Neural cell (in vitro differentiated cells): ENCODE data around the gene HEATR1. TPM values are rescaled to one million over a fixed set of nuclear protein-coding genes. Genes with fewer than 3 reads are reported as not detected.

Experiments used
- H2AFZ ChIP-seq: fragments of 200-600, 300-800 bp; sonication (generic), shearing (Covaris generic); 2 replicates; pipeline ENCODE4 v1.6.0; 2014; ENCODE audit warnings: low read depth, mild to moderate bottlenecking, antibody characterized with exemption, low read length, moderate library complexity
- H3F3A ChIP-seq: fragments of 200-600 bp; shearing (Covaris generic); 2 replicates; pipeline ENCODE4 v1.6.1; 2016; ENCODE audit warnings: mild to moderate bottlenecking, moderate library complexity, mixed read lengths, antibody characterized with exemption, low read length; ENCODE audit not compliant: insufficient read depth, poor library complexity, severe bottlenecking
- H3K27ac ChIP-seq: fragments of 200-600, 300-800 bp; sonication (generic), shearing (Covaris generic); 2 replicates; pipeline ENCODE4 v1.5.1; 2014; ENCODE audit warnings: mild to moderate bottlenecking, low read length, moderate library complexity
- H3K27me3 ChIP-seq: fragments of 300-800, 200-600 bp; sonication (generic), shearing (Covaris generic); 2 replicates; pipeline ENCODE4 v1.6.0; 2014; ENCODE audit warnings: mild to moderate bottlenecking, low read depth, low read length, moderate library complexity; ENCODE audit not compliant: insufficient read depth
- H3K36me3 ChIP-seq: fragments of 300-800, 200-600 bp; sonication (generic), shearing (Covaris generic); 2 replicates; pipeline ENCODE4 v1.5.1; 2014; ENCODE audit warnings: mild to moderate bottlenecking, antibody characterized with exemption, low read length, moderate library complexity; ENCODE audit not compliant: insufficient read depth
- H3K4me2 ChIP-seq: fragments of 300-800, 200-600 bp; sonication (generic), shearing (Covaris generic); 2 replicates; pipeline ENCODE4 v1.6.0; 2014; ENCODE audit warnings: mild to moderate bottlenecking, low read length
- H3K4me3 ChIP-seq: fragments of 300-800, 200-600 bp; sonication (generic), shearing (Covaris generic); 2 replicates; pipeline ENCODE4 v1.5.1; 2014; ENCODE audit warnings: mild to moderate bottlenecking, low read length, moderate library complexity
- H3K79me2 ChIP-seq: fragments of 200-600 bp; shearing (Covaris generic); replicated peaks from 2 replicates; pipeline ENCODE4 v1.6.0; 2014; ENCODE audit warnings: mild to moderate bottlenecking, low read length, moderate library complexity; ENCODE audit not compliant: insufficient read depth
- H3K9ac ChIP-seq: fragments of 300-800, 200-600 bp; sonication (generic), shearing (Covaris generic); 2 replicates; pipeline ENCODE4 v1.6.1; 2016; ENCODE audit warnings: mild to moderate bottlenecking, low read length, mixed read lengths
- H3K9me2 ChIP-seq: fragments of 200-600 bp; shearing (Covaris generic); 2 replicates; pipeline ENCODE4 v1.6.1; 2016; ENCODE audit warnings: mild to moderate bottlenecking, low read length, mixed read lengths; ENCODE audit not compliant: insufficient read depth
- H3K9me3 ChIP-seq: fragments of 200-600, 300-800 bp; sonication (generic), shearing (Covaris generic); 2 replicates; pipeline ENCODE4 v1.6.1; 2016; ENCODE audit warnings: mild to moderate bottlenecking, mixed run types, low read length, moderate library complexity, mixed read lengths
- H4K20me1 ChIP-seq: fragments of 200-600 bp; shearing (Covaris generic); 2 replicates; pipeline ENCODE4 v1.6.1; 2016; ENCODE audit warnings: mild to moderate bottlenecking, mixed run types; ENCODE audit not compliant: insufficient read depth
- CTCF ChIP-seq: fragments of 450-650 bp; IDR thresholded peaks from 2 replicates; pipeline ENCODE4 v1.5.1; 2014; ENCODE audit warnings: antibody characterized with exemption, mild to moderate bottlenecking, moderate library complexity; ENCODE audit not compliant: poor library complexity, severe bottlenecking
- EP300 ChIP-seq: fragments of 450-650 bp; conservative IDR thresholded peaks from 2 replicates; pipeline ENCODE4 v1.6.1; 2014; ENCODE audit warnings: antibody characterized with exemption, mild to moderate bottlenecking, moderate library complexity; ENCODE audit not compliant: poor library complexity, severe bottlenecking
- EZH2 ChIP-seq: fragments of 200-600, 300-800 bp; shearing (Covaris generic), sonication (generic); IDR thresholded peaks from 2 replicates; pipeline ENCODE4 v1.6.1; 2014; ENCODE audit warnings: antibody characterized with exemption, low read length, borderline replicate concordance, mild to moderate bottlenecking; ENCODE audit not compliant: insufficient read depth, poor library complexity, severe bottlenecking
- MXI1 ChIP-seq: fragments of 450-650 bp; conservative IDR thresholded peaks from 2 replicates; pipeline ENCODE4 v1.6.1; 2014; ENCODE audit warnings: antibody characterized with exemption, mild to moderate bottlenecking; ENCODE audit not compliant: poor library complexity, severe bottlenecking
- POLR2AphosphoS5 ChIP-seq: IDR thresholded peaks from 2 replicates; pipeline ENCODE4 v1.6.1; 2012
- RAD21 ChIP-seq: fragments of 450-650 bp; conservative IDR thresholded peaks from 2 replicates; pipeline ENCODE4 v1.6.1; 2014; ENCODE audit warnings: antibody characterized with exemption, mild to moderate bottlenecking, moderate library complexity
- SMC3 ChIP-seq: fragments of 450-650 bp; conservative IDR thresholded peaks from 2 replicates; pipeline ENCODE4 v1.6.1; 2014; ENCODE audit warnings: antibody characterized with exemption, mild to moderate bottlenecking, moderate library complexity; ENCODE audit not compliant: poor library complexity
- TAF1 ChIP-seq: IDR thresholded peaks from 2 replicates; pipeline ENCODE4 v1.6.1; 2012; ENCODE audit warnings: low read depth
- polyA plus RNA-seq: library from polyadenylated mRNA; depleted of rRNA; stranded (reverse); fragments of >200 nt; gene quantifications from 2 replicates; pipeline ENCODE4 v1.2.3, GENCODE V29; 2014
- TF ChIP-seq, protein P1 (sequence below): IDR thresholded peaks from 2 replicates; pipeline ENCODE4 v1.6.1; 2012; ENCODE audit warnings: borderline replicate concordance

The HEATR1 gene
- polyA plus RNA-seq, 1 donor from 2014 or later, result 5.9 TPM

DNA sequence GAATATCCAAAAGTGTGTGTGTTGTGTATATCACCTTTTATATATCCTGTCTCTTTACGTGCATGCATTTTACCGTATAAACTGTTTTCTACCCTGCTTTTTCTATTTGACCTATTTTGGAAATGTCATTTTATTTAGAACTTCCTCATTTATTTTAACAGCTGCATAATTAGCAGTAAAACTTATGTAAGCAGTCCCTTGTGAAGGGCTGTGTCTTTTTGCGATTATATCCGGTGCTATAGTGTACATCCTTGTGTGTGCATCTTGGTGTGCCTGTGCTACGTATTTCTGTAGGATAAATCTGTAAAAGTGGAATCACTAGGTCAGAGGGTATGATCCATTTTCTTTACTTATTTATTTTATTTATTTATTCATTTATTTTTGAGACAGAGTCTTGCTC lies 73.4 kb downstream of the HEATR1 start:
- no peak overlapping the region for H2AFZ ChIP-seq
- H3F3A ChIP-seq, result no peaks in the 10 kb centered on the region
- TF ChIP-seq EZH2 (no peak), MXI1 (no peak), EP300 (no peak), CTCF (no peak), TAF1 (no peak), SMC3 (no peak), POLR2AphosphoS5 (no peak), RAD21 (no peak)
- TF ChIP-seq, protein P1, sequence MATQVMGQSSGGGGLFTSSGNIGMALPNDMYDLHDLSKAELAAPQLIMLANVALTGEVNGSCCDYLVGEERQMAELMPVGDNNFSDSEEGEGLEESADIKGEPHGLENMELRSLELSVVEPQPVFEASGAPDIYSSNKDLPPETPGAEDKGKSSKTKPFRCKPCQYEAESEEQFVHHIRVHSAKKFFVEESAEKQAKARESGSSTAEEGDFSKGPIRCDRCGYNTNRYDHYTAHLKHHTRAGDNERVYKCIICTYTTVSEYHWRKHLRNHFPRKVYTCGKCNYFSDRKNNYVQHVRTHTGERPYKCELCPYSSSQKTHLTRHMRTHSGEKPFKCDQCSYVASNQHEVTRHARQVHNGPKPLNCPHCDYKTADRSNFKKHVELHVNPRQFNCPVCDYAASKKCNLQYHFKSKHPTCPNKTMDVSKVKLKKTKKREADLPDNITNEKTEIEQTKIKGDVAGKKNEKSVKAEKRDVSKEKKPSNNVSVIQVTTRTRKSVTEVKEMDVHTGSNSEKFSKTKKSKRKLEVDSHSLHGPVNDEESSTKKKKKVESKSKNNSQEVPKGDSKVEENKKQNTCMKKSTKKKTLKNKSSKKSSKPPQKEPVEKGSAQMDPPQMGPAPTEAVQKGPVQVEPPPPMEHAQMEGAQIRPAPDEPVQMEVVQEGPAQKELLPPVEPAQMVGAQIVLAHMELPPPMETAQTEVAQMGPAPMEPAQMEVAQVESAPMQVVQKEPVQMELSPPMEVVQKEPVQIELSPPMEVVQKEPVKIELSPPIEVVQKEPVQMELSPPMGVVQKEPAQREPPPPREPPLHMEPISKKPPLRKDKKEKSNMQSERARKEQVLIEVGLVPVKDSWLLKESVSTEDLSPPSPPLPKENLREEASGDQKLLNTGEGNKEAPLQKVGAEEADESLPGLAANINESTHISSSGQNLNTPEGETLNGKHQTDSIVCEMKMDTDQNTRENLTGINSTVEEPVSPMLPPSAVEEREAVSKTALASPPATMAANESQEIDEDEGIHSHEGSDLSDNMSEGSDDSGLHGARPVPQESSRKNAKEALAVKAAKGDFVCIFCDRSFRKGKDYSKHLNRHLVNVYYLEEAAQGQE, result no peak
- H3K27me3 ChIP-seq, result no peaks in the 10 kb centered on the region
- no peaks in the 10 kb centered on the region for H3K79me2 ChIP-seq
- no peak overlapping the region for H3K4me2 ChIP-seq
- no peak overlapping the region for H3K27ac ChIP-seq
- H3K9me2 ChIP-seq, result no peaks in the 10 kb centered on the region
- no peak overlapping the region for H3K4me3 ChIP-seq
- H3K9ac ChIP-seq, result no peak overlapping the region
- no peaks in the 10 kb centered on the region for H3K36me3 ChIP-seq
- no peaks in the 10 kb centered on the region for H4K20me1 ChIP-seq
- no peaks in the 10 kb centered on the region for H3K9me3 ChIP-seq

- Histone ChIP-seq H2AFZ (no peak overlapping the region), H3K9me2 (no peaks in the 10 kb centered on the region), H3K27me3 (peaks cover 2% of the 10 kb centered on the region), H4K20me1 (no peaks in the 10 kb centered on the region), H3K9me3 (no peaks in the 10 kb centered on the region), H3K4me2 (no peak overlapping the region), H3K4me3 (no peak overlapping the region), H3K9ac (no peak overlapping the region), H3K27ac (no peak overlapping the region), H3F3A (no peaks in the 10 kb centered on the region), H3K79me2 (no peaks in the 10 kb centered on the region), H3K36me3 (no peaks in the 10 kb centered on the region)
- TF ChIP-seq TAF1 (no peak), RAD21 (no peak), CTCF (no peak), POLR2AphosphoS5 (no peak), EP300 (no peak), SMC3 (no peak), EZH2 (no peak), MXI1 (no peak)
- TF ChIP-seq, protein P1, result no peak
Measured at GRCh38 chr1:236530286-236530685, 74.0 kb downstream of the HEATR1 start.
